Measurements from ENCODE around the gene DPP10. TPM values are rescaled to one million over a fixed set of nuclear protein-coding genes. Genes with fewer than 3 reads are reported as not detected.

Gene DPP10
- total RNA-seq, 4 donors from 2014 or later, result 0.09 to 4.0 (median 0.38) TPM; not detected in 1

GRCh38 chr2:114800371-114800770 is 357.9 kb downstream of the DPP10 start:
- intact Hi-C loops (cut with DNase I), result no loop called here
- Histone ChIP-seq H3K27ac (no peak overlapping the region), H3K36me3 (no peaks in the 10 kb centered on the region), H3K9me3 (no peaks in the 10 kb centered on the region), H3K4me3 (no peak overlapping the region), H3K4me1 (no peaks in the 10 kb centered on the region), H3K27me3 (no peaks in the 10 kb centered on the region)
- no peak for TF ChIP-seq CTCF (IDR thresholded peaks at IDR 0.05)
- no peak for TF ChIP-seq POLR2A (IDR thresholded peaks at IDR 0.05)
- DNase-seq, result no peak
- WGBS, 2 donors, result 60 to 66% methylated on average over 2 of the region's 2 CpGs

DNA sequence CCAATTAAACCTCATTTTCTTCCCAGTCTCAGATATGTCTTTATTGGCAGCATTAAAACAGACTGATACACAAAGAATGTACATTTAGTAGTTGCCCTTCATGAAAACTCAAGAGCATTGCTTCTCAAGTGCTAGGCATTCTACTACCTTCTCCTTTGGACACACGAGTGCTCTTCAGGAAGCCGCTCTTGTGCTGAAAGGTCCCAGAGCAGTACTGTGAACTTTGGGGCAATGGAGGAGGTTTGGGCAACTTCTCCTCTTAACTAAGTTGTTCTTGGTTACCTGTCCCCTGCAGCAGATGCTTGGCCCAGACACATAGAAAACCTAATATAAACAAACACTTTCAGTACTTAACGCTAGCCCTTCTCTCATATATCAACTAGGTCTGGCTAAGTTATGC is 362.8 kb downstream of the DPP10 start:
- no peaks in the 10 kb centered on the region for H3K36me3 ChIP-seq
- H3K27me3 ChIP-seq, result no peaks in the 10 kb centered on the region
- no peaks in the 10 kb centered on the region for H3K4me1 ChIP-seq
- H3K27ac ChIP-seq, result no peak overlapping the region
- WGBS, 2 donors, result 75 to 77% methylated on average over 3 of the region's 3 CpGs
- H3K9me3 ChIP-seq, result no peaks in the 10 kb centered on the region
- DNase-seq, result no peak
- no peak for TF ChIP-seq CTCF (IDR thresholded peaks at IDR 0.05)
- TF ChIP-seq POLR2A (IDR thresholded peaks at IDR 0.05), result no peak
- H3K4me3 ChIP-seq, result no peak overlapping the region
- intact Hi-C loops (cut with DNase I), result no loop called here

DNA sequence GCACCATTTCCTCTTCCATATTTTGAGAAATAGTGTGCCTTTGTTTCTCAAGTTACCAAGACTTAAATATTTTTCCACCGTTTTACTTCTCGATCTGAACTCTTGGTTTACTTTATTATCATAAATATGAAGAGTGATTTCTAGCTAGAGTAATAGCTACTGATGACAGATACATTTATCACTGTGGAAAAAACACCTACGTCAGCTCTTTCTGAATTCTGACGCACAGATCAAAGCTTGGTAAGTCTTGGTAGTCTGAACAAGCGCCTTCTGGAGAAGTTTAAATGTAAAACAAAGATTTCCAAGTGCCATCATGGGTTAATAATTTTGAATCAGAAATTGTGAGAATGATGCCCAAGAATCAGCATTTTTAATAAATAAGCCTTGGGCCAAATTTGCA is 367.7 kb downstream of the DPP10 start:
- 68 to 86% methylated on average over 5 of the region's 5 CpGs for WGBS, 2 donors
- Histone ChIP-seq H3K27me3 (no peaks in the 10 kb centered on the region), H3K36me3 (no peaks in the 10 kb centered on the region), H3K27ac (no peak overlapping the region), H3K4me1 (no peaks in the 10 kb centered on the region), H3K9me3 (no peaks in the 10 kb centered on the region), H3K4me3 (no peak overlapping the region)
- no peak for TF ChIP-seq CTCF (IDR thresholded peaks at IDR 0.05)
- TF ChIP-seq POLR2A (IDR thresholded peaks at IDR 0.05), result no peak
- no peak for DNase-seq
- intact Hi-C loops (cut with DNase I), result no loop called here

GRCh38 chr2:114812261-114812660 is 369.8 kb downstream of the DPP10 start:
- Histone ChIP-seq H3K4me3 (no peak overlapping the region), H3K36me3 (no peaks in the 10 kb centered on the region), H3K4me1 (no peaks in the 10 kb centered on the region), H3K27ac (no peak overlapping the region), H3K9me3 (no peaks in the 10 kb centered on the region), H3K27me3 (no peaks in the 10 kb centered on the region)
- intact Hi-C loops (cut with DNase I), result no loop called here
- 63 to 75% methylated on average over 3 to 5 of the region's 5 CpGs for WGBS, 2 donors
- TF ChIP-seq CTCF (IDR thresholded peaks at IDR 0.05) (no peak), POLR2A (IDR thresholded peaks at IDR 0.05) (no peak)
- DNase-seq, result no peak

DNA sequence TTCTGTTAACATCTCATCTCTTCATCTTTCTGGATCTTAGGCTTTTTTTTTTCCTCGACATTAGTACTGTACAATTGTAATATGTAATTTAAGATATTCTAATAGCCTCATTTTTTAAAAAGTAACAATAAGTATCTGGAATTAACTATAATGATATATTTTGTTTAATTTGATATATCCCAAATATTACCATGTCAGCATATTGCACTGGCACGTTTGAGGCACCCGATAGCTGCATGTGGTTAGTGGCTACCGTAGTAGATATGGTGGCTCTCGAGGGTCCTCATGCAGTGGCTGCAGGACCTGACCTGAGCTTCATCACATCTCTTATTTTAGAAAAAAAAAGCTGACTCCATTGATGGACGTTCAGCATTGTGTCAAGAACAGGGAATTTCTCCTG is 371.9 kb downstream of the DPP10 start:
- Histone ChIP-seq H3K36me3 (no peaks in the 10 kb centered on the region), H3K4me1 (no peaks in the 10 kb centered on the region), H3K4me3 (no peak overlapping the region), H3K9me3 (no peaks in the 10 kb centered on the region), H3K27ac (no peak overlapping the region), H3K27me3 (no peaks in the 10 kb centered on the region)
- WGBS, 2 donors, result 68 to 72% methylated on average over 6 of the region's 6 CpGs
- no peak for DNase-seq
- intact Hi-C loops (cut with DNase I), result no loop called here
- no peak for TF ChIP-seq POLR2A (IDR thresholded peaks at IDR 0.05)
- no peak for TF ChIP-seq CTCF (IDR thresholded peaks at IDR 0.05)

Measured in esophagus squamous epithelium (tissue), 5 donors.